ENCODE data around the gene PADI4.
"Not testable (repeated sequence)": the region's sequence is repeated elsewhere in the genome, so short reads cannot be mapped to it uniquely, and the experiment has no call there.

PADI4 gene

GRCh38 chr1:17381161-17381560 is 73.2 kb downstream of the PADI4 start:
- DNase-seq (ENCODE audit: low read depth, low spot score): no peak

GRCh38 chr1:17392199-17392740 is 84.3 kb downstream of the PADI4 start:
- DNase-seq (ENCODE audit: low read depth, low spot score): no peak

- no peak for DNase-seq (ENCODE audit: low read depth, low spot score)
These were observed 85.2 kb downstream of the PADI4 start for GRCh38 chr1:17393230-17393629.

GRCh38 chr1:17397910-17398695 is 90.1 kb downstream of the PADI4 start:
- no peak for DNase-seq (ENCODE audit: low read depth, low spot score)

GRCh38 chr1:17400725-17401341 is 92.8 kb downstream of the PADI4 start:
- no peak for DNase-seq (ENCODE audit: low read depth, low spot score)

GRCh38 chr1:17401841-17402240 is 93.8 kb downstream of the PADI4 start:
- no peak for DNase-seq (ENCODE audit: low read depth, low spot score)

GRCh38 chr1:17403081-17403480 is 95.1 kb downstream of the PADI4 start:
- no peak for DNase-seq (ENCODE audit: low read depth, low spot score)

GRCh38 chr1:17404034-17404684 is 96.2 kb downstream of the PADI4 start:
- no peak for DNase-seq (ENCODE audit: low read depth, low spot score)

GRCh38 chr1:17404820-17405219 is 96.8 kb downstream of the PADI4 start:
- DNase-seq (ENCODE audit: low read depth, low spot score): no peak

GRCh38 chr1:17405898-17406759 is 98.1 kb downstream of the PADI4 start:
- no peak for DNase-seq (ENCODE audit: low read depth, low spot score)

- DNase-seq (ENCODE audit: low read depth, low spot score): not testable (repeated sequence)
These were observed 98.9 kb downstream of the PADI4 start for GRCh38 chr1:17406760-17407475.

- not testable (repeated sequence) for DNase-seq (ENCODE audit: low read depth, low spot score)
These were observed 100.0 kb downstream of the PADI4 start for GRCh38 chr1:17407786-17408514.

GRCh38 chr1:17409391-17409811 is 101.4 kb downstream of the PADI4 start:
- no peak for DNase-seq (ENCODE audit: low read depth, low spot score)

- no peak for DNase-seq (ENCODE audit: low read depth, low spot score)
These were observed 104.3 kb downstream of the PADI4 start for GRCh38 chr1:17412093-17412870.

Measured in brain pericyte (primary cell).